ENCODE results near the gene ZNF587B.
"Not testable (repeated sequence)": the region's sequence is repeated elsewhere in the genome, so short reads cannot be mapped to it uniquely, and the experiment has no call there.

Gene ZNF587B

DNA sequence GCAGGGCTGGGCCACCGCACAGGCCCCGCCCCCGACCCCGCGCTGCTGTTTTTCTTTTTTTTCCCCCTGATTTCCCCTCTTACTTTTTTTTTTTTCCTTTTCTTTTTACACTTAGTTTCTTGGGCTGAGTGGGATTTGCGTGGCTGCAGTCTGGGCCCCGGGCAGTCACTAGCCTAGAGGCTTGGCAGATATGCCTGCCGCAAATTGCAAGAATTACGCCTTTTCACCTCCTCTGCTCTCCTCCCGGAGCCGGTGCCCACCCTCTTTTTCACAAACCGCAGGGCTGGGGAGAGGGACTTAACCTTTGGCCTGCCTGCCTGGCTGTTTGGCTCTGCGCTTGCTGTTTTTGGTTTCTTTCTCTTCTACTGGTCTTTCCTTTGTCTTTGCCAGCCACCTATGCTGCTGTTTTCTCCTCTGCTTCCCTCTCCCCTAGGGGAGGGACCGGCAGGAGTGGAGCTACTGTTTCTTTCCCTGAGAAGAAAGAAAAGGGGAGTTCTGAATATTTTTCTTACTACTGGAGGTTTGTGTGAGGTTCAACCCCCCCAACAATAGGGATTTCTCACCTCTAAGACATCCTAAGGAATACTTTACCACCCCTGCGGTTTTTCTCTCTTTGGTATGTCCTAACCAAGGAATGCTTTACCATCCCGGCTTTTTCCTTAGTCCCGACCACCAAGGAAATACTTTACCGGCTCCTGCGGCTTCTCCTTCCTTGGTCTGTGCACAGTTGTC is 26.3 kb upstream of the ZNF587B start:
- Histone ChIP-seq H4K20me1 (ENCODE audit: insufficient read depth) (no peaks in the 10 kb centered on the region), H3K27me3 (ENCODE audit: insufficient read depth, low read depth) (no peaks in the 10 kb centered on the region), H3K36me3 (ENCODE audit: insufficient read depth) (no peaks in the 10 kb centered on the region), H2AFZ (ENCODE audit: low read depth) (no peak overlapping the region), H3K9ac (no peak overlapping the region), H3K27ac (no peak overlapping the region), H3K4me3 (IDR thresholded peaks at IDR 0.05; ENCODE audit: insufficient read depth, low read depth, low read length) (no peak overlapping the region), H3K79me2 (ENCODE audit: insufficient read depth, low read depth) (no peaks in the 10 kb centered on the region), H3K4me2 (no peak overlapping the region), H3K4me1 (ENCODE audit: low read depth, poor library complexity, severe bottlenecking) (no peaks in the 10 kb centered on the region)
- TF ChIP-seq CTCF (conservative IDR thresholded peaks at IDR 0.05; ENCODE audit: low read depth, low read length): no peak

GRCh38 chr19:57807541-57807940 is 22.6 kb upstream of the ZNF587B start:
- no peaks in the 10 kb centered on the region for H3K27me3 ChIP-seq (ENCODE audit: insufficient read depth, low read depth)
- no peaks in the 10 kb centered on the region; the same call in 1 of the 2 replicates for H3K36me3 ChIP-seq (ENCODE audit: insufficient read depth)
- peaks cover 6% of the 10 kb centered on the region for H3K4me1 ChIP-seq (ENCODE audit: low read depth, poor library complexity, severe bottlenecking)
- H3K27ac ChIP-seq: no peak overlapping the region
- no peak overlapping the region for H2AFZ ChIP-seq (ENCODE audit: low read depth)
- H3K79me2 ChIP-seq (ENCODE audit: insufficient read depth, low read depth): no peaks in the 10 kb centered on the region
- no peaks in the 10 kb centered on the region for H4K20me1 ChIP-seq (ENCODE audit: insufficient read depth)
- TF ChIP-seq CTCF (conservative IDR thresholded peaks at IDR 0.05; ENCODE audit: low read depth, low read length): no peak
- no peak overlapping the region for H3K9ac ChIP-seq
- H3K4me2 ChIP-seq: no peak overlapping the region
- H3K4me3 ChIP-seq (IDR thresholded peaks at IDR 0.05; ENCODE audit: insufficient read depth, low read depth, low read length): no peak overlapping the region

DNA sequence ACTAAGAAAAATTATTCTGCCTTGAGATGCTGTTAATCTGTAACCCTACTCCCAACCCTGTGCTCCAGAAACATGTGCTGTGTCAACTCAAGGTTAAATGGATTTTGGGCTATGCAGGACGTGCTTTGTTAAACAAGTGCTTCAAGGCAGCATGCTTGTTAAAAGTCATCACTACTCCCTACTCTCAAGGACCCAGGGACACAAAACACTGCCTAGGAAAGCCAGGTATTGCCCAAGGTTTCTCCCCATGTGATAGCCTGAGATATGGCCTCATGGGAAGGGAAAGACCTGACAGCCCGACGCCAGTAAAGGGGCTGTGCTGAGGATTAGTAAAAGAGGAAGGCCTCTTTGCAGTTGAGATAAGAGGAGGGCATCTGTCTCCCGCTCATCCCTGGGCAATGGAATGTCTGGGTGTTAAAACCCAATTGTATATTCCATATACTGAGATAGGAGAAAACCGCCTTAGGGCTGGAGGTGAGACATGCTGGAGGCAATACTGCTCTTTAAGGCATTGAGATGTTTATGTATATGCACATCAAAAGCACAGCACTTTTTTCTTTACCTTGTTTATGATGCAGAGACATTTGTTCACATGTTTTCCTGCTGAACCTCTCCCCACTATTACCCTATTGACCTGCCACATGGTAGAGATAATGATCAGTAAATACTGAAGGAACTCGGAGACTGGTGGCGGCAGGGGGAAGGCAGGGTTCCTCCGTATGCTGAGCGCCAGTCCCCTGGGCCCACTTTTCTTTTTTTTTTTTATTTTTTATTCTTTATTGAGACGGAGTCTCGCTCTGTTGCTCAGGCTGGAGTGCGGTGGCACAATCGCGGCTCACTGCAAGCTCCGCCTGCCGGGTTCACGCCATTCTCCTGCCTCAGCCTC is 19.4 kb upstream of the ZNF587B start:
- not testable (repeated sequence) for H4K20me1 ChIP-seq (ENCODE audit: insufficient read depth); H2AFZ ChIP-seq (ENCODE audit: low read depth); H3K36me3 ChIP-seq (ENCODE audit: insufficient read depth); H3K27me3 ChIP-seq (ENCODE audit: insufficient read depth, low read depth); H3K9ac ChIP-seq; H3K4me3 ChIP-seq (IDR thresholded peaks at IDR 0.05; ENCODE audit: insufficient read depth, low read depth, low read length); H3K4me2 ChIP-seq; H3K27ac ChIP-seq
- peaks cover 23% of the 10 kb centered on the region for H3K4me1 ChIP-seq (ENCODE audit: low read depth, poor library complexity, severe bottlenecking)
- peaks cover 13% of the 10 kb centered on the region; the same call in 1 of the 2 replicates for H3K79me2 ChIP-seq (ENCODE audit: insufficient read depth, low read depth)

DNA sequence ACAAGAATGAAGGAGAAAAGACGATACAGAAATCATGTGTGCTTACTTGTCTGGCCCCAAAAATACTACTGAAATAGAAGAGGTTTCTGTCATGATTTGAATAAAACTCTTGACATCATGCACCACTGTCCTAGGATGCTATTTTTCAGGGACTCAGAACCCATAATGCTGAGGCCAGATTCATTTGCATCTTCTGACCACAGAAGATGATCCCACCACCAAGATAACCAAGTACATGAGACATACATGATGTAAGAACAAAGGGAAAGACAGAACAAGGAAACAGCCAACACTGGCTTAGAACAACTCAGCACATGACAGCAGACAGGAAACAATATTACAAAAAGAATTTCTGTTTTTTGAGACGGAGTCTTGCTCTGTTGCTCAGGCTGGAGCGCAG is 17.9 kb upstream of the ZNF587B start:
- Histone ChIP-seq H3K27me3 (ENCODE audit: insufficient read depth, low read depth) (no peaks in the 10 kb centered on the region), H3K4me2 (no peak overlapping the region), H3K27ac (no peak overlapping the region), H4K20me1 (ENCODE audit: insufficient read depth) (no peaks in the 10 kb centered on the region), H3K4me1 (ENCODE audit: low read depth, poor library complexity, severe bottlenecking) (peaks cover 23% of the 10 kb centered on the region), H3K9ac (no peak overlapping the region), H3K4me3 (IDR thresholded peaks at IDR 0.05; ENCODE audit: insufficient read depth, low read depth, low read length) (no peak overlapping the region), H3K79me2 (ENCODE audit: insufficient read depth, low read depth) (peaks cover 13% of the 10 kb centered on the region; the same call in 1 of the 2 replicates), H3K36me3 (ENCODE audit: insufficient read depth) (no peaks in the 10 kb centered on the region; the same call in 1 of the 2 replicates), H2AFZ (ENCODE audit: low read depth) (no peak overlapping the region)
- no peak for TF ChIP-seq CTCF (conservative IDR thresholded peaks at IDR 0.05; ENCODE audit: low read depth, low read length)

GRCh38 chr19:57812975-57813820 is 16.9 kb upstream of the ZNF587B start:
- H3K9ac ChIP-seq: not testable (repeated sequence)
- H3K4me2 ChIP-seq: peak overlapping the region; percentile 85

More at GRCh38 chr19:57812975-57813820, 16.9 kb upstream of the ZNF587B start:
- not testable (repeated sequence) for H3K27me3 ChIP-seq (ENCODE audit: insufficient read depth, low read depth); H4K20me1 ChIP-seq (ENCODE audit: insufficient read depth); H2AFZ ChIP-seq (ENCODE audit: low read depth); H3K27ac ChIP-seq; H3K36me3 ChIP-seq (ENCODE audit: insufficient read depth); H3K4me3 ChIP-seq (IDR thresholded peaks at IDR 0.05; ENCODE audit: insufficient read depth, low read depth, low read length)
- H3K79me2 ChIP-seq (ENCODE audit: insufficient read depth, low read depth): peaks cover 13% of the 10 kb centered on the region; the same call in 1 of the 2 replicates
- peaks cover 23% of the 10 kb centered on the region for H3K4me1 ChIP-seq (ENCODE audit: low read depth, poor library complexity, severe bottlenecking)
